HFF-Myc (cell line): Measurements from ENCODE around the gene CYP2A7.
"Not testable (repeated sequence)": the region's sequence is repeated elsewhere in the genome, so short reads cannot be mapped to it uniquely, and the experiment has no call there.

ENCODE experiments used
- DNase-seq: peaks from one replicate; pipeline ENCODE4 v3.0.0-alpha.2; 2011; ENCODE audit warnings: low read depth; ENCODE audit errors: extremely low read depth
- H3K4me3 ChIP-seq: replicated peaks from 2 replicates; pipeline ENCODE4 v1.5.1; 2011; ENCODE audit warnings: low read depth, mild to moderate bottlenecking, control low read depth, low read length
- CTCF ChIP-seq: IDR thresholded peaks from 2 replicates; pipeline ENCODE4 v1.5.1; 2012; ENCODE audit warnings: mild to moderate bottlenecking, low read depth, low read length, control low read depth; ENCODE audit errors: missing control alignments

CYP2A7 gene

GRCh38 chr19:40867701-40868100 is 14.3 kb downstream of the CYP2A7 start:
- no peak for TF ChIP-seq CTCF
- DNase-seq = no peak
- no peak overlapping the region for H3K4me3 ChIP-seq

- not testable (repeated sequence) for H3K4me3 ChIP-seq, DNase-seq
Observed at GRCh38 chr19:40864739-40865496, 17.1 kb downstream of the CYP2A7 start.

- peak; percentile 10 for DNase-seq
- TF ChIP-seq CTCF = no peak
- H3K4me3 ChIP-seq = no peak overlapping the region
Observed at GRCh38 chr19:40862785-40863184, 19.2 kb downstream of the CYP2A7 start.

GRCh38 chr19:40862333-40862732 is 19.7 kb downstream of the CYP2A7 start:
- no peak overlapping the region for H3K4me3 ChIP-seq
- DNase-seq = no peak
- TF ChIP-seq CTCF = no peak

GRCh38 chr19:40858109-40858508 is 23.9 kb downstream of the CYP2A7 start:
- no peak for TF ChIP-seq CTCF
- no peak overlapping the region for H3K4me3 ChIP-seq
- no peak for DNase-seq

GRCh38 chr19:40852467-40853152 is 29.4 kb downstream of the CYP2A7 start:
- H3K4me3 ChIP-seq, DNase-seq: not testable (repeated sequence)

GRCh38 chr19:40850277-40850676 is 31.8 kb downstream of the CYP2A7 start, which contains the start of gene CYP2A6:
CYP2A6 (minus strand) TSS chr19:40850447; CDS start chr19:40850426, 21 bp downstream.
- DNase-seq, H3K4me3 ChIP-seq: not testable (repeated sequence)

GRCh38 chr19:40846722-40847121 is 35.3 kb downstream of the CYP2A7 start:
- DNase-seq, H3K4me3 ChIP-seq: not testable (repeated sequence)

- not testable (repeated sequence) for H3K4me3 ChIP-seq, DNase-seq
Observed at GRCh38 chr19:40843653-40844052, 38.4 kb downstream of the CYP2A7 start.

- not testable (repeated sequence) for DNase-seq, H3K4me3 ChIP-seq
Observed at GRCh38 chr19:40842997-40843652, 38.9 kb downstream of the CYP2A7 start.

- DNase-seq, H3K4me3 ChIP-seq: not testable (repeated sequence)
Observed at GRCh38 chr19:40842012-40842411, 40.0 kb downstream of the CYP2A7 start.

GRCh38 chr19:40838477-40838876 is 43.6 kb downstream of the CYP2A7 start:
- DNase-seq, H3K4me3 ChIP-seq: not testable (repeated sequence)
